Activated CD8-positive, alpha-beta memory T cell treated with anti-CD3 and anti-CD28 coated beads for 4 hours (primary cell): Measurements from ENCODE around the gene OR2T29.
"Not testable (repeated sequence)": the region's sequence is repeated elsewhere in the genome, so short reads cannot be mapped to it uniquely, and the experiment has no call there.

Source experiments
- DNase-seq, 2 donors: peaks; one replicate each; pipeline ENCODE4 v3.0.0-alpha.2; 2020; ENCODE audit warnings: low read depth in 2 of 2

OR2T29 gene

GRCh38 chr1:248562672-248563071 lies at the start of gene OR2T29:
Gene OR2T29, minus strand, starts transcription at chr1:248562772. Its CDS starts 3,281 bp downstream, at chr1:248559491.
- not testable (repeated sequence) for DNase-seq

- no peak for DNase-seq
Measured at GRCh38 chr1:248611883-248612414, 49.4 kb upstream of the OR2T29 start.

- DNase-seq = no peak
Measured at GRCh38 chr1:248610301-248610700, 47.7 kb upstream of the OR2T29 start.

GRCh38 chr1:248599396-248599795 lies 36.8 kb upstream of the OR2T29 start:
- DNase-seq = no peak

GRCh38 chr1:248597589-248597988 lies 35.0 kb upstream of the OR2T29 start, which contains the start of gene OR2T10:
Gene OR2T10, minus strand, starts transcription at chr1:248597700. Its CDS starts 3,932 bp downstream, at chr1:248593768.
- no peak for DNase-seq

GRCh38 chr1:248596615-248597014 lies 34.0 kb upstream of the OR2T29 start:
- no peak for DNase-seq

GRCh38 chr1:248593226-248593625 lies 30.7 kb upstream of the OR2T29 start:
- DNase-seq = no peak

- no peak for DNase-seq
Measured at GRCh38 chr1:248592655-248593054, 30.1 kb upstream of the OR2T29 start.

- DNase-seq = no peak
Measured at GRCh38 chr1:248590055-248590454, 27.5 kb upstream of the OR2T29 start.

GRCh38 chr1:248589334-248589733 lies 26.8 kb upstream of the OR2T29 start:
- no peak for DNase-seq

- DNase-seq = no peak
Measured at GRCh38 chr1:248585266-248585665, 22.7 kb upstream of the OR2T29 start.

- DNase-seq = no peak
Measured at GRCh38 chr1:248576260-248576980, 13.8 kb upstream of the OR2T29 start.

GRCh38 chr1:248574657-248575056 lies 12.1 kb upstream of the OR2T29 start, which contains the start of gene OR2T34:
Gene OR2T34, minus strand, starts transcription at chr1:248574757. Its CDS starts 0 bp downstream, at chr1:248574757.
- not testable (repeated sequence) for DNase-seq

- not testable (repeated sequence) for DNase-seq
Measured at GRCh38 chr1:248573856-248574255, 11.3 kb upstream of the OR2T29 start.

GRCh38 chr1:248572049-248572448 lies 9.5 kb upstream of the OR2T29 start:
- DNase-seq = not testable (repeated sequence)

- not testable (repeated sequence) for DNase-seq
Measured at GRCh38 chr1:248570811-248571210, 8.2 kb upstream of the OR2T29 start.

- DNase-seq = not testable (repeated sequence)
Measured at GRCh38 chr1:248569049-248569448, 6.5 kb upstream of the OR2T29 start.

- DNase-seq = not testable (repeated sequence)
Measured at GRCh38 chr1:248565530-248566373, 3.2 kb upstream of the OR2T29 start.

GRCh38 chr1:248551027-248551426 lies 11.5 kb downstream of the OR2T29 start:
- DNase-seq = not testable (repeated sequence)

GRCh38 chr1:248547383-248547782 lies 15.2 kb downstream of the OR2T29 start:
- DNase-seq = not testable (repeated sequence)

- DNase-seq = not testable (repeated sequence)
Measured at GRCh38 chr1:248537449-248537848, 25.1 kb downstream of the OR2T29 start.

- DNase-seq = no peak
Measured at GRCh38 chr1:248521856-248522255, 40.7 kb downstream of the OR2T29 start.
